ENCODE results near the gene APC2. TPM values are rescaled to one million over a fixed set of nuclear protein-coding genes. Genes with fewer than 3 reads are reported as not detected.

APC2 gene
- total RNA-seq, 2 experiments from 2014 or later: 0.57 to 5.5 TPM

DNA sequence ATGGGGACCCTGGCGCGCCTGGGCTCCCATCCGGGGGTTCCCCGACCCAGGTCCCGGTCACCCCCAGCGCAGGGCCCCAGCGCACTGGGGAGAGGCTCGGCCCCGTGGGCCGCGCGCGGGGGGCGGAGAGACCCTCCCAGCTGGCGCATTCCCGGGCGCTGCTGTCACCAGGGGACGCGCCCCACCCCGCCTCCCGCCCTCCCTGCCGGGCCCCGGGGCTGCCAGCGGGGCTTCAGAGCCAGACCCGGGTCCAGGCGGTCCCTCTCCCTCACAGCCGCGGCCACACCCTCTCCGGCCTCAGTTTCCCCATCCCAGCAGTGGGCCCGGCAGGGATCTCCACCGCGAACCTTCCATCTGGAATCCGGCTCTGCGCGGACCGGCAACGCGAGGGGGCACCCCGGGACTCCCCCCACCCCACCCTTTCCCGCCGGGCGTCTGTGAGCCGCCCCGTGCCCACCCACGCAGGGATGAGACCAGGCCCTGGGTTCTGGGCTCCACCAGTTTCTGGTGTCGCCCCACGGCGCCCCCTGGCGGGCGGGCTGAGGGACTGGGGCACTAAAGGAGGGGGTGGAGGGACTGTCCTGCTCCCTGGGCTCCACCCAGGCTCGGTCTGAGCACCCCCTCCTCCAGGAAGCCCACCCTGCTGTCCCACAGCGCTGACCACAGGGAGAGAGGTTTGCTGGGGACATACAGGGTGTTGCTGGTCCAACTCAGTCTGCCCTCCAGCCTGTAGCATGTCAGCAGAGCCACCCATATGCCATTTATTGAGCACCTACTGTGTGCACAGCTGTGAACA lies 63.8 kb downstream of the APC2 start:
- Histone ChIP-seq H3K79me2 (ENCODE audit: insufficient read depth, low read depth, low read length) (no peaks in the 10 kb centered on the region), H3K4me3 (ENCODE audit: low read depth, low read length, poor library complexity, severe bottlenecking) (no peak overlapping the region), H3K9me3 (ENCODE audit: low read length) (no peaks in the 10 kb centered on the region), H3K36me3 (ENCODE audit: insufficient read depth, low read length) (no peaks in the 10 kb centered on the region), H3K4me1 (ENCODE audit: insufficient read depth, low read length, poor library complexity, severe bottlenecking) (no peaks in the 10 kb centered on the region), H2AFZ (ENCODE audit: low read length) (no peak overlapping the region), H4K20me1 (ENCODE audit: insufficient read depth, low read length) (no peaks in the 10 kb centered on the region), H3K9me2 (ENCODE audit: insufficient read depth, low read length) (no peaks in the 10 kb centered on the region), H3K4me2 (ENCODE audit: low read length) (no peak overlapping the region), H3K27ac (ENCODE audit: low read depth, low read length, poor library complexity, severe bottlenecking) (no peak overlapping the region)
- no TSS peak for BruUV-seq (replicated peaks)
- TF ChIP-seq CTCF (conservative IDR thresholded peaks at IDR 0.05; ENCODE audit: low read length): peak; percentile 76
- TF ChIP-seq EZH2phosphoT487 (IDR thresholded peaks at IDR 0.05; ENCODE audit: borderline replicate concordance, low read depth, low read length): no peak
- intact Hi-C loops (cut with micrococcal nuclease; ENCODE audit: unreplicated experiment): no loop called here
- CTCF ChIA-PET (ENCODE audit: unreplicated experiment): no interaction called here
- POLR2A ChIA-PET: interaction anchor here (0.7 kb wide), 1 partner anchor 94 kb away, joined by 5 read pairs; no protein-coding TSS in a partner anchor
- peak; percentile 55 for DNase-seq (ENCODE audit: low spot score)

DNA sequence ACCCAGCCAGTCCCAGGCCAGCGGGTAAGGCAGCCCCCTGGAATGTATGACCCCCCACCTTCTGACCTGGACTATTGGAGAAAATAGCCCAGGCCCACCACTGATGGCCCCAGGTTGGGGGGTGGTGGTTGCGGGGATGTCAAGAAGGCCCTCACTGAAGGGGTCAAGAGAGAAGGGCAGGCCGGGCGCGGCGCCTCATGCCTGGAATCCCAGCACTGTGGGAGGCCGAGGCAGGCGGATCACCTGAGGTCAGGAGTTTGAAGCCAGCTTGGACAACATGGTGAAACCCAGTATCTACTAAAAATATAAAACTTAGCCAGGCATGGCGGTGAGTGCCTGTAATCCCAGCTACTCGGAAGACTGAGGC lies 64.4 kb downstream of the APC2 start:
- no TSS peak for BruUV-seq (replicated peaks)
- TF ChIP-seq EZH2phosphoT487 (IDR thresholded peaks at IDR 0.05; ENCODE audit: borderline replicate concordance, low read depth, low read length) (no peak), CTCF (conservative IDR thresholded peaks at IDR 0.05; ENCODE audit: low read length) (no peak)
- Histone ChIP-seq H3K79me2 (ENCODE audit: insufficient read depth, low read depth, low read length) (no peaks in the 10 kb centered on the region), H3K27ac (ENCODE audit: low read depth, low read length, poor library complexity, severe bottlenecking) (no peak overlapping the region), H3K4me3 (ENCODE audit: low read depth, low read length, poor library complexity, severe bottlenecking) (no peak overlapping the region), H4K20me1 (ENCODE audit: insufficient read depth, low read length) (no peaks in the 10 kb centered on the region), H3K4me1 (ENCODE audit: insufficient read depth, low read length, poor library complexity, severe bottlenecking) (no peaks in the 10 kb centered on the region), H3K9me3 (ENCODE audit: low read length) (no peaks in the 10 kb centered on the region), H3K36me3 (ENCODE audit: insufficient read depth, low read length) (no peaks in the 10 kb centered on the region), H3K4me2 (ENCODE audit: low read length) (no peak overlapping the region), H3K9me2 (ENCODE audit: insufficient read depth, low read length) (no peaks in the 10 kb centered on the region), H2AFZ (ENCODE audit: low read length) (no peak overlapping the region)
- DNase-seq (ENCODE audit: low spot score): no peak
- ChIA-PET CTCF (ENCODE audit: unreplicated experiment) (no interaction called here), POLR2A (interaction anchor here (0.7 kb wide), 2 partner anchors 95 to 486 kb away, joined by 5 read pairs; no protein-coding TSS in a partner anchor)
- intact Hi-C loops (cut with micrococcal nuclease; ENCODE audit: unreplicated experiment): no loop called here
